ENCODE measurements around the gene BCAS3.

The BCAS3 gene

GRCh38 chr17:61155590-61156237 is 478.1 kb downstream of the BCAS3 start:
- DNase-seq (ENCODE audit: low read depth in 2 of 2) = no peak

- no peak for DNase-seq (ENCODE audit: low read depth in 2 of 2)
These were observed 479.7 kb downstream of the BCAS3 start for GRCh38 chr17:61157246-61157886.

- no peak for DNase-seq (ENCODE audit: low read depth in 2 of 2)
These were observed 480.7 kb downstream of the BCAS3 start for GRCh38 chr17:61158376-61158775.

- no peak for DNase-seq (ENCODE audit: low read depth in 2 of 2)
These were observed 481.7 kb downstream of the BCAS3 start for GRCh38 chr17:61159221-61159814.

GRCh38 chr17:61160204-61160603 is 482.6 kb downstream of the BCAS3 start:
- no peak for DNase-seq (ENCODE audit: low read depth in 2 of 2)

GRCh38 chr17:61160789-61161445 is 483.3 kb downstream of the BCAS3 start:
- no peak for DNase-seq (ENCODE audit: low read depth in 2 of 2)

GRCh38 chr17:61161615-61162134 is 484.0 kb downstream of the BCAS3 start:
- DNase-seq (ENCODE audit: low read depth in 2 of 2) = no peak

- no peak for DNase-seq (ENCODE audit: low read depth in 2 of 2)
These were observed 486.9 kb downstream of the BCAS3 start for GRCh38 chr17:61164517-61164916.

- DNase-seq (ENCODE audit: low read depth in 2 of 2) = no peak
These were observed 489.4 kb downstream of the BCAS3 start for GRCh38 chr17:61167075-61167474.

- DNase-seq (ENCODE audit: low read depth in 2 of 2) = no peak
These were observed 490.9 kb downstream of the BCAS3 start for GRCh38 chr17:61168506-61168905.

- no peak for DNase-seq (ENCODE audit: low read depth in 2 of 2)
These were observed 496.7 kb downstream of the BCAS3 start for GRCh38 chr17:61174310-61174709.

- DNase-seq (ENCODE audit: low read depth in 2 of 2) = no peak
These were observed 497.9 kb downstream of the BCAS3 start for GRCh38 chr17:61175298-61176142.

- no peak for DNase-seq (ENCODE audit: low read depth in 2 of 2)
These were observed 499.7 kb downstream of the BCAS3 start for GRCh38 chr17:61177351-61177750.

GRCh38 chr17:61178284-61178683 is 500.6 kb downstream of the BCAS3 start:
- no peak for DNase-seq (ENCODE audit: low read depth in 2 of 2)

GRCh38 chr17:61179380-61179806 is 501.7 kb downstream of the BCAS3 start:
- DNase-seq (ENCODE audit: low read depth in 2 of 2) = no peak

- no peak for DNase-seq (ENCODE audit: low read depth in 2 of 2)
These were observed 506.1 kb downstream of the BCAS3 start for GRCh38 chr17:61183793-61184192.

GRCh38 chr17:61185385-61185784 is 507.7 kb downstream of the BCAS3 start:
- DNase-seq (ENCODE audit: low read depth in 2 of 2) = no peak

GRCh38 chr17:61187038-61187437 is 509.4 kb downstream of the BCAS3 start:
- DNase-seq (ENCODE audit: low read depth in 2 of 2) = no peak

- no peak for DNase-seq (ENCODE audit: low read depth in 2 of 2)
These were observed 510.4 kb downstream of the BCAS3 start for GRCh38 chr17:61188081-61188480.

GRCh38 chr17:61189968-61190367 is 512.3 kb downstream of the BCAS3 start:
- no peak for DNase-seq (ENCODE audit: low read depth in 2 of 2)

- no peak for DNase-seq (ENCODE audit: low read depth in 2 of 2)
These were observed 518.7 kb downstream of the BCAS3 start for GRCh38 chr17:61196302-61196704.

GRCh38 chr17:61196799-61197198 is 519.1 kb downstream of the BCAS3 start:
- DNase-seq (ENCODE audit: low read depth in 2 of 2) = no peak
